KMS-11 (cell line): ENCODE results near the gene MAP3K2.

Experiments used
- H2AFZ ChIP-seq: fragments of 200-600 bp; sonication (generic); 2 replicates; pipeline ENCODE4 v1.6.1; 2016; ENCODE audit warnings: antibody characterized with exemption, mixed run types, low read depth
- H3K27ac ChIP-seq: fragments of 200-600 bp; sonication (generic); 2 replicates; pipeline ENCODE4 v1.6.1; 2016; ENCODE audit warnings: mild to moderate bottlenecking, mixed run types
- H3K27me3 ChIP-seq: fragments of 200-600 bp; sonication (generic); 2 replicates; pipeline ENCODE4 v1.6.1; 2017; ENCODE audit warnings: mild to moderate bottlenecking, low read depth, mixed run types, moderate library complexity; ENCODE audit not compliant: insufficient read depth
- H3K36me3 ChIP-seq: fragments of 200-600 bp; sonication (generic); 2 replicates; pipeline ENCODE4 v1.6.1; 2017; ENCODE audit warnings: mild to moderate bottlenecking, mixed run types; ENCODE audit not compliant: insufficient read depth
- H3K4me1 ChIP-seq: fragments of 200-600 bp; sonication (generic); 2 replicates; pipeline ENCODE4 v1.6.1; 2016; ENCODE audit warnings: mild to moderate bottlenecking, low read depth, mixed run types; ENCODE audit not compliant: poor library complexity, severe bottlenecking
- H3K4me2 ChIP-seq: fragments of 200-600 bp; sonication (generic); 2 replicates; pipeline ENCODE4 v1.7.0; 2016; ENCODE audit warnings: mild to moderate bottlenecking, mixed run types
- H3K4me3 ChIP-seq: fragments of 200-600 bp; sonication (generic); IDR thresholded peaks from 2 replicates; pipeline ENCODE4 v1.6.1; 2017; ENCODE audit warnings: low read depth, low read length, mixed read lengths; ENCODE audit not compliant: insufficient read depth
- H3K79me2 ChIP-seq: fragments of 200-600 bp; sonication (generic); 2 replicates; pipeline ENCODE4 v1.6.1; 2016; ENCODE audit warnings: low read depth, mixed run types; ENCODE audit not compliant: insufficient read depth
- H3K9ac ChIP-seq: fragments of 200-600 bp; sonication (generic); 2 replicates; pipeline ENCODE4 v1.6.1; 2016; ENCODE audit warnings: mild to moderate bottlenecking, mixed run types
- H4K20me1 ChIP-seq: fragments of 200-600 bp; sonication (generic); 2 replicates; pipeline ENCODE4 v1.6.1; 2016; ENCODE audit warnings: mild to moderate bottlenecking, mixed run types; ENCODE audit not compliant: insufficient read depth
- TF ChIP-seq, protein P1 (sequence below): fragments of 200-600 bp; sonication (generic); conservative IDR thresholded peaks from 2 replicates; pipeline ENCODE4 v1.6.1; 2017; ENCODE audit warnings: low read depth, mild to moderate bottlenecking, antibody characterized with exemption, low read length, moderate library complexity, mixed read lengths

Gene MAP3K2

DNA sequence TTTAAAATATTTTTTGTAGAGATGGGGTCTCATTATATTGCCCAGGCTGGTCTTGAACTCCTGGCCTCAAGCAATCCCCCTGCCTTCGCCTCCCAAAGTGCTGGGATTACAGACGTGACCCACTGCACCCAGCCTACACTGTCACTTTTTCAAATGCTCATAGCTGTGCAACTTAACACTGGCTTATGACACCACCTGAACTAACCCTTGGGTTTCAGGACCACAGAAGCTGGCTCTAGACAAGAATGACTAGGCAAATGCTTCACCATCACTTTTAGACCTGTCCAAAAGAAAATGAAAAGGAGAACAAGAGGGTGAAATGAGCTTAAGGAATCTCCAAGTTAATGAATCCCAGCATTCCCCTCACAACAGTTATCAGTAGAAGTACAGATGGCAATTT lies 107.1 kb downstream of the MAP3K2 start:
- H3K4me2 ChIP-seq = no peak overlapping the region
- no peak overlapping the region for H3K27ac ChIP-seq
- H3K9ac ChIP-seq = no peak overlapping the region
- H3K4me3 ChIP-seq = no peak overlapping the region
- no peaks in the 10 kb centered on the region for H3K79me2 ChIP-seq
- H2AFZ ChIP-seq = no peak overlapping the region
- TF ChIP-seq, protein P1, sequence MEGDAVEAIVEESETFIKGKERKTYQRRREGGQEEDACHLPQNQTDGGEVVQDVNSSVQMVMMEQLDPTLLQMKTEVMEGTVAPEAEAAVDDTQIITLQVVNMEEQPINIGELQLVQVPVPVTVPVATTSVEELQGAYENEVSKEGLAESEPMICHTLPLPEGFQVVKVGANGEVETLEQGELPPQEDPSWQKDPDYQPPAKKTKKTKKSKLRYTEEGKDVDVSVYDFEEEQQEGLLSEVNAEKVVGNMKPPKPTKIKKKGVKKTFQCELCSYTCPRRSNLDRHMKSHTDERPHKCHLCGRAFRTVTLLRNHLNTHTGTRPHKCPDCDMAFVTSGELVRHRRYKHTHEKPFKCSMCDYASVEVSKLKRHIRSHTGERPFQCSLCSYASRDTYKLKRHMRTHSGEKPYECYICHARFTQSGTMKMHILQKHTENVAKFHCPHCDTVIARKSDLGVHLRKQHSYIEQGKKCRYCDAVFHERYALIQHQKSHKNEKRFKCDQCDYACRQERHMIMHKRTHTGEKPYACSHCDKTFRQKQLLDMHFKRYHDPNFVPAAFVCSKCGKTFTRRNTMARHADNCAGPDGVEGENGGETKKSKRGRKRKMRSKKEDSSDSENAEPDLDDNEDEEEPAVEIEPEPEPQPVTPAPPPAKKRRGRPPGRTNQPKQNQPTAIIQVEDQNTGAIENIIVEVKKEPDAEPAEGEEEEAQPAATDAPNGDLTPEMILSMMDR = no peak
- peaks cover 10% of the 10 kb centered on the region for H3K4me1 ChIP-seq
- no peaks in the 10 kb centered on the region for H3K27me3 ChIP-seq
- no peaks in the 10 kb centered on the region for H4K20me1 ChIP-seq
- H3K36me3 ChIP-seq = no peaks in the 10 kb centered on the region

DNA sequence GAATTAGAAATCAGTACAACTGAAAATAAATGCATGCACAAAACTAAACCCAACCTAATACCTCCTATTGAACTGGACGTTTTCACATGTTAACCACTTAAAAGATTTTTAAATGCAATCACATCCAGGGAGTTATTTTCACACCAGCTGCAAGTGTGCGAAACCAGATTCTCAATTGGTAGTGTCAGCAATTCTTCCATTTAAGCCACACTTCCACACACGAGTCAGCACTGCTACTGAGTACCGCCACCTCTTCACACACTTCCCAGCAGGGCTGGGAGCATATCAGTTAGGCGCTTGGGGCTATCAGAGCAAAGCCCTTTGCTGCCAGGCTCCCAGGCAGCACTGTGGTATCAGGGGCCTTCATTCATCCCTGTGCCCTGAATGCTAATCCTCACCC lies 108.0 kb downstream of the MAP3K2 start:
- Histone ChIP-seq H3K4me1 (peaks cover 10% of the 10 kb centered on the region), H3K27ac (no peak overlapping the region), H2AFZ (no peak overlapping the region), H4K20me1 (no peaks in the 10 kb centered on the region), H3K4me2 (no peak overlapping the region), H3K79me2 (no peaks in the 10 kb centered on the region), H3K4me3 (no peak overlapping the region), H3K9ac (no peak overlapping the region), H3K36me3 (no peaks in the 10 kb centered on the region), H3K27me3 (no peaks in the 10 kb centered on the region)
- TF ChIP-seq, protein P1 = no peak

DNA sequence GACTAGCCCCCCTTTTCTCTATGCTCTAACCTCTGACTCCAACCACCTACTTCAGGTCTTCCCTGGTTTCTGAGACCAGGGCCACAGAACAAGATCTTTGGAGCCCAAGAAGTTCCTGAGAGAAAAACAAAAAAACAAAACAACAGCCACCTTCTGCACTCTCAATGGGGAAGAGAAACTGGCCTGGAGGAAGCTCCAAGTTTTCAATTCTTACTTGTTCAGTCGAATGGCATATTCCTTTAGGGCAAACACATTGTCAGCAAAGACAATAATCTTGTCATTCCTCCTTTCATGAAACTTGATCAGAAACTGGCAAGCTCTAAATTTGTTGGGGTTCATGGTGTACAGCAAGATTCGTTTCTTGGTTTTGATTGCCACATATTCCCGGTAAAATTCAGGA lies 108.8 kb downstream of the MAP3K2 start:
- no peaks in the 10 kb centered on the region for H3K79me2 ChIP-seq
- H3K4me2 ChIP-seq = no peak overlapping the region
- H4K20me1 ChIP-seq = no peaks in the 10 kb centered on the region
- no peak overlapping the region for H3K9ac ChIP-seq
- no peak overlapping the region for H3K27ac ChIP-seq
- no peak overlapping the region for H3K4me3 ChIP-seq
- no peaks in the 10 kb centered on the region for H3K27me3 ChIP-seq
- H3K4me1 ChIP-seq = peaks cover 10% of the 10 kb centered on the region
- TF ChIP-seq, protein P1 = no peak
- H3K36me3 ChIP-seq = no peaks in the 10 kb centered on the region
- H2AFZ ChIP-seq = no peak overlapping the region

DNA sequence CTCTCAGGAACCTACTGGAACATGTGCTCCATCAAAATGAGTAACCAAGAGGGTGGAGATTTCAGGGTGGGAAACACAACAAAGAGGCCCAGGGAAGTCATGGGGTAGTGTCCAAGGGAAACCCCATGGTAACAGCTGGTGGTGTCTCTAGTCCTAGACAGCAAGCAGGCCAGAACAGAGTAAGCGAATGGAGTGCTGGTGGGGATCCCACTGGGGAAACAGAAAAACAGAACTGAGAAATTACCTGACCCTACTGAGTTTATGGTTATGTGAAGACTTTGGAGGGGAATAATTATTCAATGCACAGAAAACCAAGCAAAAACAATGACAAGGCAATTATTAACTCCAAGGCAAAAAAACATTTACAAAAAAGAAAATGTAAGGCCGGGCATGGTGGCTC lies 110.7 kb downstream of the MAP3K2 start:
- Histone ChIP-seq H4K20me1 (no peaks in the 10 kb centered on the region), H3K27ac (no peak overlapping the region), H3K4me1 (peaks cover 10% of the 10 kb centered on the region), H2AFZ (no peak overlapping the region), H3K79me2 (no peaks in the 10 kb centered on the region), H3K4me2 (no peak overlapping the region), H3K36me3 (no peaks in the 10 kb centered on the region), H3K27me3 (no peaks in the 10 kb centered on the region), H3K4me3 (no peak overlapping the region), H3K9ac (no peak overlapping the region)
- TF ChIP-seq, protein P1 = no peak
